HEK293 (cell line): ENCODE measurements around the gene ARPC5.

Experiments used
- CTCF ChIA-PET: fragments of 350-600 bp; formaldehyde crosslinking; extraction: SDS; loops from one replicate; lab custom pipeline; 2021; ENCODE audit warnings: antibody characterized with exemption; lab: Yijun Ruan, JAX
- POLR2A ChIA-PET: fragments of 300-600 bp; formaldehyde crosslinking; extraction: SDS; loops from one replicate; lab custom pipeline; 2020; ENCODE audit warnings: antibody characterized with exemption, inconsistent platforms; lab: Yijun Ruan, JAX
- H3K27ac ChIP-seq: fragments of 200-500 bp; sonication (Bioruptor generic); 2 replicates; pipeline ENCODE4 v1.5.1; 2014; ENCODE audit warnings: low read depth, low read length, control low read depth, inconsistent platforms; ENCODE audit errors: extremely low read depth
- H3K36me3 ChIP-seq, 2 experiments: fragments of 200-500 bp in 1 of 2; sonication (Bioruptor generic) in 1 of 2; 1 replicate in 1 of 2; 2 replicates in 1 of 2; pipeline ENCODE4 v1.5.1; 2014 to 2017; ENCODE audit warnings: inconsistent platforms in 2 of 2, low read length in 2 of 2; ENCODE audit not compliant: control insufficient read depth in 2 of 2, insufficient read depth in 1 of 2
- H3K4me1 ChIP-seq: fragments of 200-500 bp; sonication (Bioruptor generic); 2 replicates; pipeline ENCODE4 v1.5.1; 2014; ENCODE audit warnings: mild to moderate bottlenecking, low read length, inconsistent platforms; ENCODE audit not compliant: control insufficient read depth, insufficient read depth
- H3K4me3 ChIP-seq: 2 replicates; pipeline ENCODE4 v1.5.1; 2011; ENCODE audit warnings: low read depth, mild to moderate bottlenecking, control low read depth, low read length, moderate library complexity
- H3K9me3 ChIP-seq: fragments of 200-500 bp; sonication (Bioruptor generic); 2 replicates; pipeline ENCODE4 v1.5.1; 2014; ENCODE audit warnings: low read depth, low read length, inconsistent platforms; ENCODE audit not compliant: control insufficient read depth, insufficient read depth
- EGR2 ChIP-seq: fragments of 450-650 bp; formaldehyde crosslinking; IDR thresholded peaks from 2 replicates; pipeline ENCODE4 v1.5.1; 2016; ENCODE audit warnings: low read depth, missing biosample characterization, missing genetic modification characterization
- HIC1 ChIP-seq: fragments of 450-650 bp; formaldehyde crosslinking; IDR thresholded peaks from 2 replicates; pipeline ENCODE4 v1.5.1; 2016; ENCODE audit warnings: missing biosample characterization, missing genetic modification characterization
- HOXA7 ChIP-seq: sonication (generic); formaldehyde crosslinking; IDR thresholded peaks from 2 replicates; pipeline ENCODE4 v1.8.1; 2022; ENCODE audit warnings: missing genetic modification reagents, borderline replicate concordance
- KLF16 ChIP-seq: fragments of 450-650 bp; formaldehyde crosslinking; IDR thresholded peaks from 2 replicates; pipeline ENCODE4 v1.5.1; 2017; ENCODE audit warnings: missing biosample characterization, missing genetic modification characterization
- KLF9 ChIP-seq: fragments of 450-650 bp; formaldehyde crosslinking; IDR thresholded peaks from 2 replicates; pipeline ENCODE4 v1.5.1; 2016; ENCODE audit warnings: missing biosample characterization, missing genetic modification characterization, low read depth
- PATZ1 ChIP-seq: fragments of 450-650 bp; formaldehyde crosslinking; IDR thresholded peaks from 2 replicates; pipeline ENCODE4 v1.5.1; 2016; ENCODE audit warnings: missing biosample characterization, missing genetic modification characterization
- PRDM10 ChIP-seq: fragments of 450-650 bp; formaldehyde crosslinking; IDR thresholded peaks from 2 replicates; pipeline ENCODE4 v1.5.1; 2016; ENCODE audit warnings: missing biosample characterization, missing genetic modification characterization
- SP3 ChIP-seq: fragments of 450-650 bp; formaldehyde crosslinking; IDR thresholded peaks from 2 replicates; pipeline ENCODE4 v1.5.1; 2016; ENCODE audit warnings: missing biosample characterization, missing genetic modification characterization
- ZFP37 ChIP-seq: fragments of 450-650 bp; formaldehyde crosslinking; IDR thresholded peaks from 2 replicates; pipeline ENCODE4 v1.5.1; 2016; ENCODE audit warnings: missing biosample characterization, missing genetic modification characterization
- ZNF18 ChIP-seq: fragments of 450-650 bp; formaldehyde crosslinking; IDR thresholded peaks from 2 replicates; pipeline ENCODE4 v1.5.1; 2016; ENCODE audit warnings: missing biosample characterization, missing genetic modification characterization
- ZNF324 ChIP-seq: fragments of 450-650 bp; formaldehyde crosslinking; IDR thresholded peaks from 2 replicates; pipeline ENCODE4 v1.5.1; 2016; ENCODE audit warnings: missing biosample characterization, missing genetic modification characterization
- ZNF394 ChIP-seq: fragments of 450-650 bp; formaldehyde crosslinking; IDR thresholded peaks from 2 replicates; pipeline ENCODE4 v1.5.1; 2016; ENCODE audit warnings: missing biosample characterization, missing genetic modification characterization, mild to moderate bottlenecking, moderate library complexity, borderline replicate concordance
- ZNF501 ChIP-seq: fragments of 450-650 bp; formaldehyde crosslinking; IDR thresholded peaks from 2 replicates; pipeline ENCODE4 v1.5.1; 2016; ENCODE audit warnings: missing biosample characterization, missing genetic modification characterization
- ZNF600 ChIP-seq: fragments of 450-650 bp; formaldehyde crosslinking; IDR thresholded peaks from 2 replicates; pipeline ENCODE4 v1.5.1; 2016; ENCODE audit warnings: missing biosample characterization, missing genetic modification characterization
- ZNF747 ChIP-seq: fragments of 450-650 bp; formaldehyde crosslinking; IDR thresholded peaks from 2 replicates; pipeline ENCODE4 v1.5.1; 2016; ENCODE audit warnings: missing biosample characterization, missing genetic modification characterization
- ZNF792 ChIP-seq: fragments of 450-650 bp; formaldehyde crosslinking; IDR thresholded peaks from 2 replicates; pipeline ENCODE4 v1.5.1; 2016; ENCODE audit warnings: missing biosample characterization, missing genetic modification characterization
- ZXDB ChIP-seq: fragments of 450-650 bp; formaldehyde crosslinking; IDR thresholded peaks from 2 replicates; pipeline ENCODE4 v1.5.1; 2016; ENCODE audit warnings: missing biosample characterization, missing genetic modification characterization
- TF ChIP-seq, protein P1 (sequence below): fragments of 450-650 bp; formaldehyde crosslinking; IDR thresholded peaks from 2 replicates; pipeline ENCODE4 v1.5.1; 2017; ENCODE audit warnings: missing biosample characterization, mild to moderate bottlenecking, missing genetic modification characterization, moderate library complexity
- TF ChIP-seq, protein P2 (sequence below): fragments of 450-650 bp; formaldehyde crosslinking; IDR thresholded peaks from 2 replicates; pipeline ENCODE4 v1.5.1; 2016; ENCODE audit warnings: missing biosample characterization, missing genetic modification characterization
- TF ChIP-seq, protein P3 (sequence below): fragments of 450-650 bp; formaldehyde crosslinking; optimal IDR thresholded peaks from 2 replicates; pipeline ENCODE3; 2016; ENCODE audit warnings: missing biosample characterization, mild to moderate bottlenecking, missing genetic modification characterization
- TF ChIP-seq, protein P4 (sequence below): fragments of 450-650 bp; formaldehyde crosslinking; IDR thresholded peaks from 2 replicates; pipeline ENCODE4 v1.5.1; 2016; ENCODE audit warnings: missing biosample characterization, missing genetic modification characterization

Gene ARPC5

GRCh38 chr1:183635099-183635605 lies 431 bp downstream of the ARPC5 start:
- peaks cover 14% of the 10 kb centered on the region; the same call in 1 of the 2 replicates for H3K4me1 ChIP-seq
- ChIA-PET CTCF (interaction anchor here (0.7 to 1.6 kb wide), 2 partner anchors 19 to 510 kb away, joined by 3 to 4 read pairs; no protein-coding TSS in a partner anchor), POLR2A (interaction anchor here (0.6 to 1.5 kb wide), 3 partner anchors 416 to 1427 kb away, joined by 3 to 4 read pairs (median 4); partner anchors contain the start of gene TSEN15)
- peaks cover 1 to 12% of the 10 kb centered on the region in 2 experiments; a peak in 2 of 3 replicates for H3K36me3 ChIP-seq
- peak overlapping the region; percentile 59 for H3K27ac ChIP-seq
- H3K9me3 ChIP-seq = no peaks in the 10 kb centered on the region
- peak overlapping the region; percentile 86 for H3K4me3 ChIP-seq
- peak; percentile 26 for TF ChIP-seq SP3 (tag by site-specific recombination)
- TF ChIP-seq, protein P1, sequence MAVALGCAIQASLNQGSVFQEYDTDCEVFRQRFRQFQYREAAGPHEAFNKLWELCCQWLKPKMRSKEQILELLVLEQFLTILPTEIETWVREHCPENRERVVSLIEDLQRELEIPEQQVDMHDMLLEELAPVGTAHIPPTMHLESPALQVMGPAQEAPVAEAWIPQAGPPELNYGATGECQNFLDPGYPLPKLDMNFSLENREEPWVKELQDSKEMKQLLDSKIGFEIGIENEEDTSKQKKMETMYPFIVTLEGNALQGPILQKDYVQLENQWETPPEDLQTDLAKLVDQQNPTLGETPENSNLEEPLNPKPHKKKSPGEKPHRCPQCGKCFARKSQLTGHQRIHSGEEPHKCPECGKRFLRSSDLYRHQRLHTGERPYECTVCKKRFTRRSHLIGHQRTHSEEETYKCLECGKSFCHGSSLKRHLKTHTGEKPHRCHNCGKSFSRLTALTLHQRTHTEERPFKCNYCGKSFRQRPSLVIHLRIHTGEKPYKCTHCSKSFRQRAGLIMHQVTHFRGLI (tag by site-specific recombination) = 0 out of 2 replicates have a peak, but pooled peaks have one; percentile 30
- TF ChIP-seq KLF9 (tag by site-specific recombination) = peak; percentile 53; the same call in 1 of the 2 replicates
- TF ChIP-seq, protein P2, sequence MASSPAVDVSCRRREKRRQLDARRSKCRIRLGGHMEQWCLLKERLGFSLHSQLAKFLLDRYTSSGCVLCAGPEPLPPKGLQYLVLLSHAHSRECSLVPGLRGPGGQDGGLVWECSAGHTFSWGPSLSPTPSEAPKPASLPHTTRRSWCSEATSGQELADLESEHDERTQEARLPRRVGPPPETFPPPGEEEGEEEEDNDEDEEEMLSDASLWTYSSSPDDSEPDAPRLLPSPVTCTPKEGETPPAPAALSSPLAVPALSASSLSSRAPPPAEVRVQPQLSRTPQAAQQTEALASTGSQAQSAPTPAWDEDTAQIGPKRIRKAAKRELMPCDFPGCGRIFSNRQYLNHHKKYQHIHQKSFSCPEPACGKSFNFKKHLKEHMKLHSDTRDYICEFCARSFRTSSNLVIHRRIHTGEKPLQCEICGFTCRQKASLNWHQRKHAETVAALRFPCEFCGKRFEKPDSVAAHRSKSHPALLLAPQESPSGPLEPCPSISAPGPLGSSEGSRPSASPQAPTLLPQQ = peak; percentile 55; the same call in 1 of the 2 replicates
- TF ChIP-seq ZNF501 (tag by site-specific recombination) = peak; percentile 35; the same call in 1 of the 2 replicates
- peak; percentile 72; the same call in 1 of the 2 replicates for TF ChIP-seq ZFP37
- TF ChIP-seq, protein P3, sequence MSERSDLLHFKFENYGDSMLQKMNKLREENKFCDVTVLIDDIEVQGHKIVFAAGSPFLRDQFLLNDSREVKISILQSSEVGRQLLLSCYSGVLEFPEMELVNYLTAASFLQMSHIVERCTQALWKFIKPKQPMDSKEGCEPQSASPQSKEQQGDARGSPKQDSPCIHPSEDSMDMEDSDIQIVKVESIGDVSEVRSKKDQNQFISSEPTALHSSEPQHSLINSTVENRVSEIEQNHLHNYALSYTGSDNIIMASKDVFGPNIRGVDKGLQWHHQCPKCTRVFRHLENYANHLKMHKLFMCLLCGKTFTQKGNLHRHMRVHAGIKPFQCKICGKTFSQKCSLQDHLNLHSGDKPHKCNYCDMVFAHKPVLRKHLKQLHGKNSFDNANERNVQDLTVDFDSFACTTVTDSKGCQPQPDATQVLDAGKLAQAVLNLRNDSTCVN (tag by site-specific recombination) = peak; percentile 70
- peak; percentile 72; the same call in 1 of the 2 replicates for TF ChIP-seq ZNF600
- peak; percentile 39; the same call in 1 of the 2 replicates for TF ChIP-seq ZNF324 (tag by site-specific recombination)
- TF ChIP-seq HIC1 = 0 out of 2 replicates have a peak, but pooled peaks have one; percentile 40
- TF ChIP-seq, protein P4, sequence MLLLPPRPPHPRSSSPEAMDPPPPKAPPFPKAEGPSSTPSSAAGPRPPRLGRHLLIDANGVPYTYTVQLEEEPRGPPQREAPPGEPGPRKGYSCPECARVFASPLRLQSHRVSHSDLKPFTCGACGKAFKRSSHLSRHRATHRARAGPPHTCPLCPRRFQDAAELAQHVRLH = no peak
- 0 out of 2 replicates have a peak, but pooled peaks have one; percentile 14 for TF ChIP-seq ZNF394
- TF ChIP-seq EGR2 (tag by site-specific recombination) = peak; percentile 59
- no peak for TF ChIP-seq ZNF747 (tag by site-specific recombination)
- peak; percentile 79 for TF ChIP-seq PRDM10 (tag by site-specific recombination)
- TF ChIP-seq KLF16 (tag by site-specific recombination) = peak; percentile 86; the same call in 1 of the 2 replicates
- TF ChIP-seq ZNF18 (tag by site-specific recombination) = no peak
- no peak for TF ChIP-seq ZXDB (tag by site-specific recombination)
- 0 out of 2 replicates have a peak, but pooled peaks have one; percentile 59 for TF ChIP-seq ZNF792
- peak; percentile 54; the same call in 1 of the 2 replicates for TF ChIP-seq PATZ1 (tag by site-specific recombination)
- no peak for TF ChIP-seq HOXA7 (CRISPR knock-in tag)
